CD4-positive, alpha-beta T cell treated with Interleukin-10 for 1 hour (primary cell): ENCODE data around the gene AZI2.

Source experiments
- DNase-seq: peaks from one replicate; pipeline ENCODE4 v3.0.0-alpha.2; 2020

AZI2 gene

DNA sequence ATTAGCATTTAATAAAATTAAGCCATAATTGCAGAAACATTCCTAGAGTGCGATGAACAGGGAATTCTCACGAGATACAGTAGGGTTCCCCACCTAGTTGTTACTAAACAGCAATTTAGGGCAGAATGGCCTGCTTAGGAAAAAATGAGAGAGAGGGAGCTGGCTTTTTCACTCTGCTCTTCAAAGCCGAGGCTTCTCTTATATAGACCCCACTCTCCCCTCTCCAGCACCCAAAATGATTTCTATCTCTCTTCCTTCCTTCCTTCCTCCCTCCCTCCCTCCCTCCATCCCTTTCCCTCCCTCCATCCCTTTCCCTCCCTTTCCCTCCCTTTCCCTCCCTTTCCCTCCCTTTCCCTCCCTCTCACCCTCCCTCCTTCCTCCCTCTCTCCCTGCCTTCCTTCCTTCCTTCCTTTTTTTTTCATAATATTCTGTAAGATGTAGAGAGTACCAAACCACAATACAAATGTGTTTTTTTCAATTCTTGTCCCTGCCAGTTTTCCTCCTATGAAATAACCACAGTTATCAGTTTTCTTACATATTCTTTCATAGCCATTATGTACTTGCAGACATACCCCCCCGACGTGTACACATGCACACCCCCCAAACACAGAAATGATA, 48.2 kb downstream of the AZI2 start:
- DNase-seq = no peak

DNA sequence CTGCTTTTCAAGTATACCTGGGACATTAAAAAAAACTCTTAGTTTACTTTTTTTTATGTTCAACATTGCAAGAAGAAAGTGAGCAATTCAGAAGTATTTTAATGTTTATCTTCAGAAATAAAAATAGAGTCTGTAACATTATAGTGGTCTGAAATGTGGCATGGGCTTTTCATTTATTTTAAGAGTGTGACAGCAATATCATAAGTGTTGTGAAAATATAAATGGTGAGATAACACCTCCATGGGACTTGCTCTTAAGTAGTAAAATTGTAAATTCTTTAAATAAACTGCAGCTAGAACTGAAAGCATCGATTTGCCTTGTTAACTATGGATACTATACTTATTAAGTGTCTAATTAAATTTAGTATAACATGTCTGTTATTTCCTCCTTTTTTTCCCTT, 48.9 kb downstream of the AZI2 start:
- DNase-seq = no peak

DNA sequence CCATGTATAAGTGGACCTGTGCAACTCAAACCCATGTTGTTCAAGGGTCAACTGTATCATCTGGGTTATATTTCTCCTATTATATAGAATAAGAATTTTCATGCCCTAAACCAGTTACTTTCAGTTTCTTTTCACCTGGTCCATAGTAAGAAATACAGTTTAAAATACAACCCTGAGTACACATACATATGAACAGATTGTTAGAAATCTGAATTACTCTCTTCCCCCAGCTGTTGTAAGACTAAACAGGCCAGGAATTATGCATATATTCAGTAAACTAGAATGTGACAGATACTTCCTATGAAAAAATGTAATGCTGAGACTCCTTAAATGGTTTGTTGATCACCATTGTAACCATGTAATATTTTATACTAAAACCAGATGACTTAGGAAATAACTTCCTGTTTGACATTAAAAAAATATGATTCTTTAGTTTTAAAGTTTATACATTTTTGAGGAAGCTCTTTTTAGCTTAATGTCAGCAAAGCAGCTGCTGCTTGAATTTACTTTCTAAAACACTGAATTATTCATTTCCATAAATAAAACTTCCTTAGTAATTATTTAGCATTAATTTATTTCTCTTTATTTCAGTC, 52.6 kb downstream of the AZI2 start:
- DNase-seq = no peak

DNA sequence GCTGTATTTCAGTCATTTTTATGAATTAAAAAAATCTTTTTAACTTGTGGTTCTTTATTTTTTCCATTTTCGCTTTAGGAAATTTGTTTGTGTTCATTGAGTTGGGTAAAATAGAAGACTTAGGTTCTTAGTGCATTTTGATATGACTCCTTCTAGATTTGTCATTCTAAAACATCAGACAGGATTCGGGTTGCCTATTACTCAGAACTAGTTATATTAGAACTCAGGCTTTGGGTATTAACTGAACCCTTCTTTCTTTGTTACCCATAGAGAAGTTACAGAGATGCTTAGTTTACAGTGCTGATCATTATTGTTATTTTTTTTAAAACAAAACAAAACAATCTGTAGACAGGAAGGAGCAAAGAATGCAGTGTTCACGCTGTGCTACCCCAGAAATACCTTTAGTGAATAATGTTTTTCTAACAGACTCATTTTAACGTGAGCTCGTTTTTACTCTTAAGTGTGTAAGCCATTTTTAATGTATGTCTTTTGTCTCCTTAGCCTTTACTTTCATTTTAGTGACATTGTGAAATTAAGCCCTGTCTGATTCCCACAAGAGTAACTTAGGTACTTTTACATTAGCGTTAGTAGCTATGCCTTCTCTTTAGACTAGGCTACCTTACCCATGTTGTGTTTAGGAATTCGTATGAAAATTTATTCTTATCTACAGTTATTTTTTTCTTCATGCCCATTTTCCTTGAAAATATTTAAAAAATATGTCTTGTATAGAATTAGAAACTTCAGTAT, 53.8 kb downstream of the AZI2 start:
- no peak for DNase-seq

DNA sequence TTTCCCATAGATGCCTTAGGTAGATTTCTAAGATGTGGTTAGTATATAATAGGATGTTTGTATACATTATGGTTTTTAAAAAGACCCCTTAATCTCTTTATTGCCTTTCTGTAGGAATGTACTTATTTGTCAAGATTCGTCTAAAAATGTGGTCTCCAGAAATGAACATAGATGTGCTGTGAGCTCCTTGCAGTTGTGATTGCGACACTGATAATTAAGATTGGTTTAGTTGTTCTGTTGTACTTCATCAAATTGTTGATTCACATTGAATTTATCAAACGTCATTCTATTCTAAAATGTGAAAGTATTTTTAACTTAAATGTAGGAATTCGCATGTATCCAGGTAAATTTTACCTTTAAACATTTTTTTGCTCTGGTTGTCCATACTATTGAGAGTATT, 56.0 kb downstream of the AZI2 start:
- no peak for DNase-seq

DNA sequence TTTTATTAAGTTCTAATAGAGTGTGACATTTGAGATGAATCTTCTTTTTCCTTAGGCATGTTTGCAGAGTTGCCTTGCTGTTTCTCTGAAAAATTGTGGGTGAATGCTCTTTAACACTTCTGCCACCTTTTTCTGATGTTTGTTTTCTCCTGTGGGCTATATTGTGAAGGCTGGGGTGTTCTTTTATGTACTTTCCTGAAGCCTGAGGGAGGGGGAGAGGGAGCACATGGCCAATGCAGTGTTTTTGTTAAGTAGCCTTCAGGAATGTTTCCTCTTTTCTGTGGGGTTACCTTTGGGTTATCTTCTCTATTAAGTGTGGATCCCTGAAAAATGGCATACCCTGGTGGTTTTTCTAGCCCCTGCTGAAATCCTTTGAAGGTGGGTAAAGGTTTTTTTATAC, 57.0 kb downstream of the AZI2 start:
- no peak for DNase-seq

DNA sequence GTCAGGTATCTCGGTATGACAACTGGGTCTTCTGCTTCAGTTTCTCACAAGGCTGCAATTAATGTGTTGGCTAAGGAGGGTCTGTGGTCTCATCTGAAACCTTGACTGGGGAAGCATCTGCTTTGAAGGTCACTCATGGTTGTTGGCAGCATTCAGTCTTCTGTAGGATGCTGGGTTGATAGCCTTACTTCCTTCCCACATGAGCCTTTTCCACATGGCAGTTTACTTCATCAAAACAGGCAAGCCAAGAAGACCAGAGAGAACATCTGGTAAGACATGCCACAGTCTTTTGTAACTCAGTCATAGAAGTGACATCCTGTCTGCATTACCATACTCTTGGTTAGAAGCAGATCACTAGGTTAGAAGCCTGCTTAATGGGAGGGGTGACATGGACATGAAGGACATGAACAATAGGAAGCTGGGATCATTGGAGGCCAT, 57.7 kb downstream of the AZI2 start:
- peak; percentile 20 for DNase-seq

DNA sequence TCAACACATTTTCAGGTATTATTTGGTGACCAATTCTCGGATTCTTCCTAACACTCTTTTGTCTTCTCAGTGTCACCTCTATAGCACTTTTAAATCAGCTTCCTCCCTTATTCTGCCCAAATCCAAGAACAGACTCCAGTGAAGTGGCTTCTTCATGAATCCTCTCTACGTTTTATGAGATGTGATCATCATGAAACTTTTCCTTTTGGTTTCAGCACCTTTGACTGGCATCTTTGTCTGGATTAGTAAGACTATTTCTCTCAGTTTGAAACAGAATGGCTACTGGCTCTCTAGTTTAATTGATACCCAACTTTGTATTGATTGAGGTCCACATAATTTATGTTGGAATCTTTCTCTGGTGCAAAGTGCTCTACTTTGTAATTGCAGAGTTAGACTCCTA, 61.6 kb downstream of the AZI2 start:
- DNase-seq = no peak

DNA sequence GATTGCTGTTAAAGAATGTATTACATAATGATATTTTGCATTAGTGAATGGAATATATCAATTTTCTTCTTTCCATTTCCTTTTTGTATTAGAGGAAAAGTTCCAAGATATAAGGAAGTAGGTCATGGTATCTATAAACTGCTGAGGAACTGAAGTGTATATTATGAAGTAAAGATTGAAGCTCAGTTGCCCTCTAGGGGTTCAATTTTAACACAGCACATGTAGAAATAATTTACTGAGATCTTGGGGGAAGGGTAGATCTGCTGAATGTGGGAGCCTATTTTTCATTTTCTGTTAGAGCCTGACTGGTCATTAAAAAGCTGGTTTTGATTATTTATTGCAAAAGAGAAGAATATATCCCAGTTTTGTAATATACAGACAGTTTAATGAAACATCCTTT, 62.0 kb downstream of the AZI2 start:
- peak; percentile 52 for DNase-seq

DNA sequence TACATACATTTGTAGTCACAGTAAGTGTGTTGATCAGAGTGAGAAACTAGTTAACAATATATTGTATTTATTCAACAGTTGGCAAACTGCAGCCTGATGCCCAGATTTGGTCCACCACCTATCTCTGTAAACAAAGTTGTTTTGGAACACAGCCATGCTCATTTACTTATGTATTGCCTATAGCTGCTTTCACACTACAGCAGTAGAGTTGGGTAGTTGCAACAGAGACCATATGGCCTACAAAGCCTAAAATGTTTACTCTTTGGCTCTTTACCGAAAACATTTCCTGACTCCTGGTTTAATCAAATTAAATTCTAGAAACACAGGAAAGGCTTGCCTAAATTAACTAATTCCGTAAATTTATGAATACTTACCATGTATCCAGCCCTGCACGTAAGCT, 67.8 kb downstream of the AZI2 start:
- DNase-seq = no peak

DNA sequence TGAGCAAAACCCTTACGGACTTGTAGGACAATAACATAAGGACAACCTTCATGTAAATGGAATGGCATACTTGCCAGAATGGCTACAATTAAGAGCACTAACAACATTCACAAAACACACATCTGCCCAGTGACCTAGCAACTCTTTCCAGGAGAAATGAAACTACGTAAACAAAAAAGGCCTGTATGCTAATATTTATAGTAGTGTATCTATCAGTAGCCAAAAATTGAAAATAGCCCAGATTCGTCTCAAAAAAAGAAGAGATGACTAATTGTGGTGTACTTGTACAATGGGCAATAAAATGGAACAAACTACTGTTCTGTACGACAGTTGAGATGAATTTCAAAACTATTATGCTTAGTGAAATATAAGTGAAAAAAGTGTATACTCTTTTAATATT, 68.9 kb downstream of the AZI2 start:
- DNase-seq = no peak

DNA sequence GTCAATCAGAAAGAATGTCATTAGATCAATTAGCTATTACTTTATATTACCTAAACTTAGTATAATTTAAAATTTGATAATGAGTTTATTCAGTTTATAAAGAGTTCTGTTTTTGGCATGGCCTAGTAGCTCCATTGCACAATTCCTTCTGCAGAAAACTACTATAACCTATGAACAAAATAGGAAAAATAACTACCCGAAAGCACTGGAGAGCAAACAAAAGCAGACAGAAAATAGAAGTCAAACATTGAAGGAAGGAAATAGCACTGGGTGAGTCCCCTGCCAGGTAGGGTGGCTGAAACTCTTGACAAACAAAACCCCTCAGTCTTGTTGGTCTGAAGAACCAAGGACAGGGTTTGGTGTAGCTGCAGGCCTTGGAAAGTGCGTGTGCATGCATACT, 69.7 kb downstream of the AZI2 start:
- DNase-seq = no peak

DNA sequence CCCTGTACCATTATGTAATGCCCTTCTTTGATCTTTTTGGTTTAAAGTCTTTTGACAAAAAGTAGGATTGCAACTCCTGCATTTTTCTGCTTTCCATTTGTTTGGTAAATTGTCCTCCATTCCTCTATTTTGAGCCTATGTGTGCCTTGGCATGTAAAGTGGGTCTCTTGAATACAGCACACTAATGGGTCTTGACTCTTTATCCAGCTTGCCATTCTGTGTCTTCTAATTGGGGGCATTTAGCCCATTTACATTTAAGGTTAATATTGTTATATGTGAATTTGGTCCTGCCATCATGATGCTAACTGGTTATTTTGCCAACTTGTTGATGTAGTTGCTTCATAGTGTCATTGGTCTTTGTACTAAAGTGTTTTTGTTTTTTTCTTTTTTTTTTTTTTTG, 74.8 kb downstream of the AZI2 start:
- DNase-seq = no peak
